ENCODE data around the gene MYO3B.

The MYO3B gene

DNA sequence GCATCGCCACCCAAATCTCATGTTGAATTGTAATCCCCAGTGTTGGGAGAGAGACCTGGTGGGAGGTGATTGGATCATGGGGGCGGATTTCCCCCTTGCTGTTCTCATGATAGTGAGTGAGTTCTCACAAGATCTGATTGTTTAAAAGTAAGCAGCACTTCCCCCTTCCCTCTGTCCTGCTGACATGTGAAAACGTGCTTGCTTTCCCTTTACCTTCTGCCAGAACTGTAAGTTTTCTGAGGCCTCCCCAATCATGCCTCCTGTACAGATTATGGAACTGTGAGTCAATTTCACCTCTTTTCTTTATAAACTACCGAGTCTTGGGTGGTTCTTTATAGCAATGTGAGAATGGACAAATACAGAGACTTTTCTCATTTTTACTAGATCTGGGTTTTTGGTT lies 375.8 kb downstream of the MYO3B start:
- TF ChIP-seq ZFX (IDR thresholded peaks at IDR 0.05) = no peak
- TF ChIP-seq, protein P1, sequence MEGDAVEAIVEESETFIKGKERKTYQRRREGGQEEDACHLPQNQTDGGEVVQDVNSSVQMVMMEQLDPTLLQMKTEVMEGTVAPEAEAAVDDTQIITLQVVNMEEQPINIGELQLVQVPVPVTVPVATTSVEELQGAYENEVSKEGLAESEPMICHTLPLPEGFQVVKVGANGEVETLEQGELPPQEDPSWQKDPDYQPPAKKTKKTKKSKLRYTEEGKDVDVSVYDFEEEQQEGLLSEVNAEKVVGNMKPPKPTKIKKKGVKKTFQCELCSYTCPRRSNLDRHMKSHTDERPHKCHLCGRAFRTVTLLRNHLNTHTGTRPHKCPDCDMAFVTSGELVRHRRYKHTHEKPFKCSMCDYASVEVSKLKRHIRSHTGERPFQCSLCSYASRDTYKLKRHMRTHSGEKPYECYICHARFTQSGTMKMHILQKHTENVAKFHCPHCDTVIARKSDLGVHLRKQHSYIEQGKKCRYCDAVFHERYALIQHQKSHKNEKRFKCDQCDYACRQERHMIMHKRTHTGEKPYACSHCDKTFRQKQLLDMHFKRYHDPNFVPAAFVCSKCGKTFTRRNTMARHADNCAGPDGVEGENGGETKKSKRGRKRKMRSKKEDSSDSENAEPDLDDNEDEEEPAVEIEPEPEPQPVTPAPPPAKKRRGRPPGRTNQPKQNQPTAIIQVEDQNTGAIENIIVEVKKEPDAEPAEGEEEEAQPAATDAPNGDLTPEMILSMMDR (conservative IDR thresholded peaks at IDR 0.05) = no peak
- no peak overlapping the region for H3K27ac ChIP-seq

DNA sequence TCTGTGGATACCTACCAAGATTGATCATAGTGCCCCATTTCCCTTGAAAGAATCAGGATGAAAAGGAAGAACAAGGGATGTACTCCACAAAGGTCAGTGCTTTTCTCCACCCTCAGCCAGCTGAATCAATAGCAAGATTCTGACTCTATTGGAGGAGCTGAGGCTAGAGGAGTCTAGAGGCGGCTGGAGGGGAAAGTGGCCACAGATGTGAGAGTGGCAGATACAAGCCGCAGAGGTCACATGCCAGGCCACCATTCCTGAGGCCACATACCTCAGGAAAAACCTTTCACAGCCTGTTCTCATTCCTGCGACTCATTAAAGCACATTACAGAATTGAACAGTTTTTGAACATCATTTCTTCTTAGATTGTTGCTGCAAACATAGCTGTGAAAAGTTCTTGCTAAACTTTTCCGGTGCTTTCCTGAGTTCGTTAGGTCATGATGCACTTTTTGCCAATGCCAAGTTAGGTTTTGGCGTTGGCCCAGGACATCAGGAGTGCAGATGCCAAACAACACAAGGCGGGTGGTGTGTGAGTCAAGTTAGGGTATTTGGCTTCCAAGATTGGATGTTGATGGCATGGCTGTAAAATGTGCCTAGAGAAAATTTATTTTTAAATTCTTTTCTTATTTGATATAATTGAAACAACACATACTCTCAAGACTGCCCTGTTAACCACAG lies 376.5 kb downstream of the MYO3B start:
- no peak for TF ChIP-seq ZFX (IDR thresholded peaks at IDR 0.05)
- TF ChIP-seq, protein P1 (conservative IDR thresholded peaks at IDR 0.05) = no peak
- no peak overlapping the region for H3K27ac ChIP-seq

DNA sequence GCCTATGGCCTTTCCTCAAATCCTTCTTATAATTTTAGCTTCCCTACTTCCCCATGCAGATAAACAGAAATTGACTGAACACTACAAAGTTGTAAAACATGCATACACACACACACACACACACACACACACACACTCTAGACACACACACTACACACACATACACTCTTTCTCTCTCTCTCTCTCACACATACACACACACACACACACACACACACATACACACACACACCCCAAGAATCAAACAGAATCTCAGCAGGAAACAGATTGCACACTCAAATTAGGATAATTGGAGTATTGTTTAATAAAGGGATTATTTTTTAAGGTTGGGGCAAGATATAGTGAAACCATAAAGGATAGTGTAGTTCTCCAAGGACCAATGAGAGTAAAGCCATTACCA lies 385.0 kb downstream of the MYO3B start:
- H3K27ac ChIP-seq = no peak overlapping the region
- TF ChIP-seq, protein P1 (conservative IDR thresholded peaks at IDR 0.05) = no peak
- no peak for TF ChIP-seq ZFX (IDR thresholded peaks at IDR 0.05)

DNA sequence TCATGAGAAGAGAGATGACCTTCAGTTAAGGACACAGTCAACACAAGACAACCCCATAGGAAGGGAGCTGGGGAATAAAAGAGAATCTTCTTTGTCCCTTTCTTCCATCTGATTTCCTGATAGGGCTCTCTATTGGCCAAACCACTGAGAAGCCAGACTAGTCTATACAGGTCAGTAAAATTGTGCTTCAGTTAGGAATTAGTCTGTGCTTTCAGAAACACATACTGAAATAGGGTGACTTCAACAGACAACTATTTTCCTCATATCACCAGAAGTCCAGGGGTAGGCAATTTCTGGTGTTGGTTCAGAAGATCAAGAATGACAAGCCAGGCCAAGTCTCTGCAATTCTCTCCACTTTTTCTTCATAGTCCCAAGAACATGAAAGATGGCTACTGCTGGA lies 385.5 kb downstream of the MYO3B start:
- TF ChIP-seq, protein P1 (conservative IDR thresholded peaks at IDR 0.05) = no peak
- no peak for TF ChIP-seq ZFX (IDR thresholded peaks at IDR 0.05)
- H3K27ac ChIP-seq = no peak overlapping the region

DNA sequence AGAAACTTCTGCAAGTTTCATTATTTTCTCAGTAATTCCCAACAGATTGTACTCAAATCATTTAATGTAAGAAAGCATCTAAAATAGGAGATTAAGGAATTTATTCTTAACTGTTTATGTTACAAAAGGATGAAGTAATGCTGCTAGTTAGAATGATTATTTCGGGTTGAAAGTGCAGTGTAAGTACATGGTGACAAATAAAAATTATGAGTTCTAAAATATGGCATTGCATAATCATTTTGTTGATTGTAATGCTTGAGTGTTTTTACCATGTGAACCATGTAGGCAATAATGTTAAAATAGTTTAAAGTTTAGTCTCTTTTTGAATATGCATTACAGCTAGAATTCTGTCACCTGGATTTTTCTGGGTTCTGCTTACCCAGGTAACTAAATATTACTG lies 388.2 kb downstream of the MYO3B start:
- H3K27ac ChIP-seq = no peak overlapping the region
- TF ChIP-seq ZFX (IDR thresholded peaks at IDR 0.05) = no peak
- TF ChIP-seq, protein P1 (conservative IDR thresholded peaks at IDR 0.05) = no peak

DNA sequence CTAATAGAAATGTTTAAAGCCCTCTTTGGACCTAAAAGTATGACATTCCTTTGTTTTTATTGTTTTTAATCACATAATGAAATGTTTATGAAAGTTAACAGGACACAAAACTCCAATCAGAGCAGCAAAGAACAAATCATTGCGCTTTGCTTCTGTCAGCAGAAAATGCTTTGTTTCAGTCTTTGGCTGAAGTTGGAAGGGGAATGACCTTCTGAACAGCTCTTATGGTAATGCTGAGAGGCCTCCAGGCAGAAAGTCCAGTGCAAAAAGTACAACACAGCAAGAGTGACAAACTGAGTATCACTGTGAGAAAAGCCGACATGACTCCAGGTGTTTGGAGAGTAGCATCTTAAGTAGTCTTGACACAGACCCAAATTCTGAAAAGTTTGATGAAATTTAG lies 389.5 kb downstream of the MYO3B start:
- H3K27ac ChIP-seq = no peak overlapping the region
- TF ChIP-seq, protein P1 (conservative IDR thresholded peaks at IDR 0.05) = no peak
- no peak for TF ChIP-seq ZFX (IDR thresholded peaks at IDR 0.05)

DNA sequence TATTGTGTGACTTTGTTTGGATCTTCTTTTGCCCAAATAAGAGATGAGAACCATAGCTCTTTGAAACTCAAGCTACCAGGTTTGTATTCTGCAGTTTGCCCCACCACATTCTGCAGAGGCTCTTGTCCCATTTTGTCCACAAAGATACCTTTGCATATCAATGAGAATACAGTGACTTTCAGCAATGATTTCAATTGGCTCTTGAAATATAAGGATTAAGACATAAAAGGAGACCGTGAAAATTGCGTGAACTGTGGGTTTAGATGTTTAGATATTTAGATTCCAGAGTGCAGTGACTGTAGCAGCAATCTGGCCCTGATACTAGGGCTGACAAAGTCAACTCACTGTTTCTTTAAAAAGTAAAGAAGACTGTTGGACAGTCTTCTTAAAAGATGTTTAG lies 390.6 kb downstream of the MYO3B start:
- H3K27ac ChIP-seq = no peak overlapping the region
- TF ChIP-seq, protein P1 (conservative IDR thresholded peaks at IDR 0.05) = no peak
- no peak for TF ChIP-seq ZFX (IDR thresholded peaks at IDR 0.05)
